GM19455 (cell line): ENCODE measurements around the gene PTGES.
"Not testable (repeated sequence)": the region's sequence is repeated elsewhere in the genome, so short reads cannot be mapped to it uniquely, and the experiment has no call there.

ENCODE experiments used
- ATAC-seq: cut with Tn5 transposase; IDR thresholded peaks from one replicate; pipeline ENCODE4 v1.9.1; 2021; ENCODE audit not compliant: unreplicated experiment

PTGES gene

GRCh38 chr9:129752900-129753729 is at the start of gene PTGES:
Gene PTGES (minus strand): TSS chr9:129753042. CDS start chr9:129753012, 30 bp downstream.
- ATAC-seq = no peak

GRCh38 chr9:129801504-129801903 is 48.7 kb upstream of the PTGES start:
- ATAC-seq = no peak

- no peak for ATAC-seq
These were observed 46.1 kb upstream of the PTGES start for GRCh38 chr9:129798973-129799372.

- ATAC-seq = not testable (repeated sequence)
These were observed 43.2 kb upstream of the PTGES start for GRCh38 chr9:129796029-129796428.

GRCh38 chr9:129794549-129794948 is 41.7 kb upstream of the PTGES start:
- ATAC-seq = no peak

GRCh38 chr9:129786481-129786880 is 33.6 kb upstream of the PTGES start:
- ATAC-seq = no peak

GRCh38 chr9:129785866-129786265 is 33.0 kb upstream of the PTGES start:
- no peak for ATAC-seq

GRCh38 chr9:129784970-129785369 is 32.1 kb upstream of the PTGES start:
- ATAC-seq = not testable (repeated sequence)

- ATAC-seq = no peak
These were observed 30.9 kb upstream of the PTGES start for GRCh38 chr9:129783516-129784361.

GRCh38 chr9:129781981-129782380 is 29.1 kb upstream of the PTGES start:
- no peak for ATAC-seq

- ATAC-seq = no peak
These were observed 28.3 kb upstream of the PTGES start for GRCh38 chr9:129781131-129781530.

GRCh38 chr9:129779560-129780190 is 26.8 kb upstream of the PTGES start:
- ATAC-seq = no peak

GRCh38 chr9:129778469-129778868 is 25.6 kb upstream of the PTGES start:
- ATAC-seq = no peak

- no peak for ATAC-seq
These were observed 24.9 kb upstream of the PTGES start for GRCh38 chr9:129777769-129778130.

GRCh38 chr9:129776938-129777768 is 24.3 kb upstream of the PTGES start:
- ATAC-seq = no peak

- ATAC-seq = no peak
These were observed 23.7 kb upstream of the PTGES start for GRCh38 chr9:129776566-129776937.

- not testable (repeated sequence) for ATAC-seq
These were observed 23.3 kb upstream of the PTGES start for GRCh38 chr9:129776096-129776495.

GRCh38 chr9:129775448-129775798 is 22.6 kb upstream of the PTGES start:
- no peak for ATAC-seq

GRCh38 chr9:129774791-129775447 is 22.1 kb upstream of the PTGES start:
- no peak for ATAC-seq
